Fibroblast of skin of back (primary cell): ENCODE results near the gene DMRTC2.
A peak's percentile ranks its signal among the peaks of the same experiment; 100 is the strongest.

ENCODE experiments used
- DNase-seq: peaks from one replicate; pipeline ENCODE4 v3.0.0-alpha.2; 2013

DMRTC2 gene

DNA sequence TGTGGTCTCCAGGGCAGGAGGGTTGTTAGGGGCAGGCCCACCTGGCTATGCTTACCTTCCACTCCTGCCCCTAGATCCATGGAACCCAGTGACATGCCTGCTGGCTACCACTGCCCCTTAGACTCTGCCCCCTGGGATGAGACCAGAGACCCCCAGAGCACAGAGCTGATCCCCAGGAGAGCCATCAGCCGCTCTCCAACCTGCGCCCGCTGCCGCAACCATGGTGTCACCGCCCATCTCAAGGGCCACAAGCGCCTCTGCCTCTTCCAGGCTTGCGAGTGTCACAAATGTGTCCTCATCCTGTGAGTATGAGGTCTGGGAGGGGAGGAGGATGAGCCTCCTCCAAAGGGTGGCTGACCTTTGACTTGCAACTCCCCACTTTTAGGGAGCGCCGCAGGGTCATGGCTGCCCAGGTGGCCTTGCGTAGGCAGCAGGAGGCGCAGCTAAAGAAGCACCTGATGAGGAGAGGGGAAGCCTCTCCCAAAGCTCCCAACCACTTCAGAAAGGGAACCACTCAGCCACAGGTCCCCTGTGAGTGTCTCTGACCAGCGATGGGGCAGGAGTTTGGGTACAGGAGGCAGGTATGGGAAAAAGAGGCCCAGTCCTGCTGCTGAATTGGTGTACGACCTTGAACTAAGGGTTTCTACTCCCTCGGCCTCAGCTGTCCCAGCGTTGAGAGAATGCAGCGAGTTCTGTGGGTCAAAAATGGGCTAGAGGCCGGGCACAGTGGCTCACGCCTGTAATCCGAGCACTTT is 2.7 kb downstream of the DMRTC2 start:
- no peak for DNase-seq

DNA sequence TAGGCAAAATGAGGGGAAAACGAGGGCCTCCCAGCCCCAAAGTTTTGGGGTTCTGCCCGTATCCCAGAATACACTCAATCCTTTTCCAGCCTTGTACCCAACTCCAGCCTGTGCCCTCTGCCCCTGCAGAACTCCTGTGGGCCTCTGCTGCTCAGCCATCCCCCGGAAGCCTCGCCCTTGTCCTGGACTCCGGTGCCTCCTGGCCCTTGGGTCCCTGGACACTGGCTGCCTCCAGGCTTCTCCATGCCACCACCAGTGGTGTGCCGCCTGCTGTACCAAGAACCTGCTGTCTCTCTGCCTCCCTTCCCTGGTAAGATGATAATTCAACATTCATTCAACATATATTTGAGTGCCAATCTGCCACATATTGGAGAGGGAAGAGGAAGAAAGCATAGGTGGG is 3.8 kb downstream of the DMRTC2 start:
- no peak for DNase-seq

DNA sequence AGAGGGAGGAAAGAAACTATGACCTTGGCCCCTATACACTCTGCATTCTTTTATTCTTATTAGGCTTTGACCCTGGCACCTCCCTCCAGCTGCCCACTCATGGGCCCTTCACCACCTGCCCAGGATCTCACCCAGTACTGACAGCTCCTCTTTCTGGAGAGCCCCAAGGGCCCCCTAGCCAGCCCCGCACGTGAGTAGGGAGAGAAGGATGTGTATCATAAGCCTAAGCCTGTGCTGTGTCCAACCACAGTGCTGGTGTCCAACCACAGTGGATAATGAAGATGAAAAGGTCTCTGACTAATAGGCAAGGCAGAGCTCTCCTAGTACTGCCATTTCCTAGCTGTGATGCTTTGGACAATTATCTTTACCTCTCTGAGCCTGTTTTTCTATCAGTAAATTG is 4.2 kb downstream of the DMRTC2 start:
- no peak for DNase-seq

DNA sequence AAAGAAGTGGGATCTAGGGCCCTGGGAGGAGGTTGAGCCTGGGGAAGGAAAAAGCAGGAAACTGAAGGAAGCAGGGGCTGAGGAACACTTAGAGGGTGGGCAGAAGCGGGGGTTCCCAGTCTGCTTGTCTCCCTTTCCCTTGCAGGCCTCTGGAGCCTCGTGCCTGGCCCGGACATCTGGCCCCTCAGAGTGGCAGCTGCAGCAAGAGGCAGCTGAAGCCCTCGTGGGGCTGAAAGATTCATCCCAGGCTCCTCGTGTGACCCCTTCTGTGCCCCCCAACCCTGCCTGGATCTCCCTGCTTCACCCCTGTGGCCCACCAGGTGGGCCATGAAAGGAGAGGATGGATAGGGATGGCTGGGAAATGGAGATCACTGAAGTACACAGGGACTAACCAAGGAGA is 5.5 kb downstream of the DMRTC2 start:
- DNase-seq: no peak

DNA sequence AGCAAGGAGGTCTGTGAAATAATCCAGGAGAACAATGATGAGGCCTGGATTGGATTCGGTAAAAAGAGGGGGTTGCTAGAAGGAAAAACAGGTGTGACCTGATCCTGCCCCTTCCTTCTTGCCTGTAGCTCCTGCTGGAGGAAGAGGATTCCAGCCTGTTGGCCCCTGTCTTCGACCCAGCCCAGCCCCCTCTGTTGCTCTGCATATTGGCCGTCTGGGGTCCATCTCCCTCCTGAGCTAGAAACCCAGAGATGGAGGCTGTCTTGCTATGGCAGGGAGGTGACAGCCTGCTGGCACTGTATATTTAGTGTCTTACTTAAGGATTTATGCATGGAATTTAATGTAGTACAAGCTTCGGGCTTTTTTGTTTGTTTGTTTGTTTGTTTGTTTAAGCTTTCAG is 6.6 kb downstream of the DMRTC2 start:
- DNase-seq: no peak

DNA sequence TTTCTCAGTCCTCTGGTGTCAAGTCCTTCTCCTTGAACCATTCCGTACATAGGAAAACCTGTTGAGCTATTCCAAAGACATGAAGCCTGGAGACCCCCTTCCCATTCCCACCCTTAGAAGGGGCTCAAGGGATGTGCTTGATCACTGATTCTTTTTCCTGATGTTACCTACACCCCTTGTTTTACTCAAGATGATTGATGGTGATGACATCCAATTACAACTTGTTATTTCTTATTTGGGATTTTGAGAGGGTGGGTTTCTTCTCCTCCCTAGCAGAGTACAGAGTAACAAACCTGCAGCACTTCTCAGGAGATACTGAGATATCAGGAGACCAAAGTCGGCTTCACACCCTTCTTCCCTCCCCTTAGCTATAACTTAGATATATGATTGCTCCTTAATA is 8.5 kb downstream of the DMRTC2 start:
- DNase-seq: no peak

DNA sequence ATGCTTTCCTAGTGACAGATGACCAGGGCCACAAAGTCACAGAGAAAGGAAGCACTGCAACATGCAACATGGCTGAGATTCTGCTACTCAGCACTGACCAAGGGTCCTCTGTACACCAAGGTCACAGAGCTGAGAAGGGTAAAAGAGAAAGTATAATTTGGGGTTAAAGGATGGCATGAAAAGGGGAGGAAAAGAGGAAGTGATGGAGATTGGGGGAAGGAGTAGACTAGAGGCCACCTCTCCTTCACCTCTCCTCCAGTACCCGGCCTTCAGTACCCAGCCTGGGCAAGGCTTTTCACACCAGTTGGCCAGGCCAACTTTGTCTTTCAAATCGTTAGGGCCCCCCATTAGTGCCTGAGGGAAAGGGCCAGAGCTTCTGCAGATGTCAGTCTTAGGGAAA is 8.9 kb downstream of the DMRTC2 start:
- DNase-seq: no peak

DNA sequence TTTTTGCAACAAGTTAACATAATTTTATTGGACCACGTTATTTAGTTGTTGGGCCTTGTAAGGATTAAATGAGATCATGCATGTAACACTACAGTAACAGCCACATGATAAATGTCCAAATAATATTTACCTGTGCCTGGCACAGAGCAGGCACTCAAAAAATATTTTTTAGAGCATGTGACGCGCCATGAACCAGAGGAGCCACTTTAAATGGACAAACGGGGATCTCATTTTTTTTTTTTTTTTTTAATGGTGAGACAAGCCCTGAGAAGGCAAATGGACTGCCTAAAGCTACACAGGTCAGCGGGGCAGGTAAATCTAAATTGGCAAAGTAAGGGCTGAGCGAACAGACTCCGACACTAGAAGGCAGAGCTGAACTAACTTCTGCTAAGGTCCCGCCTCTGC is 14.4 kb downstream of the DMRTC2 start:
- DNase-seq: no peak

DNA sequence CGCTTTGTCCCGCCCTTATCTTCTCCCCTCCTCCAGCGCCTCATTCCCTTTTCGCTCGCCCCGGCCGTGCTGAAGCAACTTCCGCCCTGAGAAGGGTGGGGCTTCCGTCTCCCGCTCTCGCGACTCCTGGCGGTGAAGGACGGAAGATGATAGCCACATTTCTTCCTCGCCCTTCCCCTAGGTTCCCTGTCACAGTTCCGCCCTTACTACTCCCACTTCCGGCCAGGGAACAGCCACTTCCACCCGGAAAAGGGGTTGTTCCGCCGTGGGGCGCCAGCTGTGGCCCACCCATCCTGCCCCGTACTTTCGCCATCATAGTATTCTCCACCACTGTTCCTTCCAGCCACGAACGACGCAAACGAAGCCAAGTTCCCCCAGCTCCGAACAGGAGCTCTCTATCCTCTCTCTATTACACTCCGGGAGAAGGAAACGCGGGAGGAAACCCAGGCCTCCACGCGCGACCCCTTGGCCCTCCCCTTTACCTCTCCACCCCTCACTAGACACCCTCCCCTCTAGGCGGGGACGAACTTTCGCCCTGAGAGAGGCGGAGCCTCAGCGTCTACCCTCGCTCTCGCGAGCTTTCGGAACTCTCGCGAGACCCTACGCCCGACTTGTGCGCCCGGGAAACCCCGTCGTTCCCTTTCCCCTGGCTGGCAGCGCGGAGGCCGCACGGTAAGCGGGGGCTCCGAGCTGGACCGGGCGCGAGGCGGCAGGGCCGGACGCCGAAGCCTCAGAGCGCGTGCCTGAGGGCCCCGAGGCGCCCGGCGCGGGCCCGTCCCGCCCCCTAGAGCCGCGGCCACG is 15.0 kb downstream of the DMRTC2 start, which contains the start of gene RPS19:
Gene RPS19 (plus strand): TSS at position 638 of the 801 bp plus-strand sequence. CDS start 520 bp downstream, outside the sequence.
- DNase-seq: peak; percentile 98

DNA sequence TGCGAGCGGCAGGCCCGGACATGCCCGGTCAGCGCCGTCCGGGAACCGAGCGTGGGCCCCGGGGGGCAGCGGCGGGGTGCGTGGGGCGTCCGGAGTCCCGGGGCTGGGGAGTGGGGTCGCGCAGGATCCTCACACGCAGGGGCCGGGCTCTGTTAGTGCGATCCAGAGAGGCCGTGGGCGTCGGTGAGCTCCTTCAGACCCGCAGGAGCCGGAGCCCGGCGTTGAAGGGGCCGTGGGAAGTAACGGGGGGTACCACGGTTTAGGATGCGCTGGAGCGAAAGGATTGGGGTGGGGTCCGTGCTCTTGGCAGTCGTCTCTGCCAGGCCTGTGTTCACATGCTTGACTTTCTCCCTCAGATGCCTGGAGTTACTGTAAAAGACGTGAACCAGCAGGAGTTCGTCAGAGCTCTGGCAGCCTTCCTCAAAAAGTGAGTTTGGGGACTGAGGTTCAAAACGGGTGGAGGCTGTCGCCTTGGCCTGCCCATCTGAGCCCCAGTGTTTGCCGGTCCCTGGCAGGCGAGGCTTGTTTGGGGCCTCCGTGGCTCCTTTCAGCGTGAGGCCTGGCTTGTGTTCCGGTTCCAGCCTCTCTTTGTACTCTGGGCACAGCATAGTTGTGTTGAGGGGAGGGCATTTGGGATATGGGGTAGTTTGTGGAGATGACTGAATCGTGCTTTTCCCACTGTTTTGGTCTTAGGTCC is 15.7 kb downstream of the DMRTC2 start:
- DNase-seq: no peak

DNA sequence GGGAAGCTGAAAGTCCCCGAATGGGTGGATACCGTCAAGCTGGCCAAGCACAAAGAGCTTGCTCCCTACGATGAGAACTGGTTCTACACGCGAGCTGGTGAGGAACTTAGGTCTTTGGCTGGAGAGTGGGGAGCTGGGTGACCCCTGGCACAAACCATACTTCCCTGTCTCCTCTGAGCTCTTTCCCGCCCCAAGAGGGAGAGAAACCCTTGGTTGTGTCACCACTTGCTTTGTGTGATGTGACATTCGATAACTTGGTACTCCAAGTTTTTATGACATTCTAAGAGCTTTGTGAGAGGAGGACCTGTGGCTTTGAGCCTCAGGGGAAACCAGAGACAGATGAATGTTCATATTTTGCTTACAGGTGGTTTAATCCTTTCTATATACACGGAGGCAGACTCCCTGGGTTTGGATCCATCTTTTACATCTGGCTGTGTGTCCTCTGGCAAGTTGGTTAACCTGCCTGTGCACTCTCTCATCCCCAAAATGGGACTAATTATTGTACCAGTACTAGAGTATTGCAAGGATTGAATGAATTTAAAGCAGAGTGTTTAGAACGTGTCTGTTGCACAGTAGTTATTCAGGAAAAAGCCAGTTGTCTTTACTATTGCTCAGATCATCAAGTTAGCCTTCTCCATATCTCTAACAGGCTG is 16.4 kb downstream of the DMRTC2 start:
- no peak for DNase-seq

DNA sequence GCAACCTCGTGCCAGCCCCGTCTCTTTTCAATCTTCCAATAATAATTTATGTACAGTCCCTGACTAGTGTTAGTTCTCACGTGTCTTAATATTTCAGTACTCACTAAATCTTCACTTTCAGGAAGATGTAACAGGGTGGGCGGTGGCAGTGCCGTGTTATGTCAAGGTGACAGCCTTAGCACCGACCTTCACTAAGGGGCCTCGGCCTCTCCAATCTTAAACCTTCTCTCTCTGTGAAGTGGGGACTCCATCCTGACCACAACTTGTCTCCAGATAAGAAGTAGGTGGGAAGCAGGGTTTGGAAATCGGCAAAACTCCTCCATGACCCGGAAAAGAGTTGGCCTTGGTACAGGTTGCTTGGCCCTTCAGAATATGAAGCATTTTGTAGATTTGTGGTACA is 17.0 kb downstream of the DMRTC2 start:
- no peak for DNase-seq

DNA sequence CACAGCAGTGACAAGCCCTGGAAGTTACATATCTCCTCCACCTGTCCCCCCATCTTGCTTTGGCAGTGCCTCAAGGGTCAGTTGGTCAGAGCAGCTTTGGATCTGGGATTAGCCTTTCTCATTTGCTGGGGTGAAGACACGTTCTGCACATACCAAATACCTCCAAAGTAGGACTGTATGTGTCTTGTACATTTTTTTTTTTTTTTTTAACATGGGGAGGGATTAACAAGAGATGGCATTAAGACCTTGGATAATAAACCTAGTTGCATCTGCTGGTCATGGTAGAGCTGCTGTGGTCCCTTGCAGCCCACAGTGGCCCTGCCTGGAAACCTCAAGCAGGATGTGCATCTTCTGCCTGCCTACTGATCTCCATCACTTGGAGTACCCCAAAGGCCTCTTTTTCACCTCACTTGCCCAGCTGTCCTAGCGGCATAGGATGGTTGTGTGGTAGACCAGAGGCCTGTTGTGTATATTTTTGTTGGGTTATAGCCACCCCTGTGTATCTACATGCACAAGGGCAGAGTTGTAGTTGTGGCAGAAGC is 17.7 kb downstream of the DMRTC2 start:
- no peak for DNase-seq

DNA sequence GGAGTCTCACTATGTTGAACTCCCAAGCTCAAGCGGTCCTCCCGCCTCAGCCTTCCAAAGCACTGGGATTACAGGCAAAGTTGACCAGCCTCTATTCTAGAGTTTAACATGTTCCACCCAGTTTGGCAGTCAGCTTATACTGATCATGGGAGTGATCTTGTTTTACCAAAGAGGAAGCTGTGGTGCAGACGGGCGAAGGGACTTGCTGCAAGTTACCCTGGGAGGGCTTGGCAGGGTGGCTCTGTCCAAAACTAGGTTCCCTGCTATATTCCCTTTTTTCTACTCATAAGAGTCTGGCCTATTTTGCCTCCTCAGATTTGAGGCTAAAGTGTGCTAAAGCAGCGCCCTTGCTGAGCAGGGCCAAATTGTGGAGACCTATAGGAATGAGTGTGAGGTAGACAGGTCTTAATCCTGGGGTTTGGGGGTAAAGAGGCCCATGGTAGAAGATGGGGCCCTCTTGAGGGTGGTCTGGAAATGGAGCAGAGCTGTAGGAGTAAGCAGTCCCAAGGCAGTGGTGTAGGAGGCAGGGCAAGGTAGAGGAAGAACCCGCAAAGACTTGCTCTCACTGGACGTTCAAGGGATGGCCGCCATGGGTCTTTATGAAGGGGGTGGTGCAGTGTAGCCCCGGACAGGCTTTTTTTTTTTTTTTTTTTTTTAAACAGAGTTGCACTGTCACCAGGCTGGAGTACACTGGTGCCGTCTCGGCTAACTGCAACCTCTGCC is 18.5 kb downstream of the DMRTC2 start:
- no peak for DNase-seq

DNA sequence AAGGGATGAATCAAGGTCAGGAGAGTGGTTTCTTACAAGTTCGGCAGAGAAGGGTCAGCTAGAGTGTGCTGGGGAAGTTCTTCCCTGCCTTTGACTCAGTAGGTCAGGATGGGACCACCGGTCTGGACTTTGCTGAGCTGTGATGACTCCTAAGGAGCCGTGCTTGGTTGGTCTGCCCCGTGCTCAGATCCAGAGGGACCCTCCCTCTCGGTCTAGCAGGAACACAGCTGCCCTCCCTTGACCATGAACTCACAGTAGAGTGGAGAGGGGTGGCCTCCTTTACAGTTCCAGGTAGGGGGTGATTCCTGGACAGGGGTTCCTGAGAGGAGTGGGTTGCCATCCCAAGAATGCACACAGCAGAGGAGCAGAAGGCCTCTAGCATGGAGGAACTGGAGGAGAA is 19.5 kb downstream of the DMRTC2 start:
- no peak for DNase-seq

DNA sequence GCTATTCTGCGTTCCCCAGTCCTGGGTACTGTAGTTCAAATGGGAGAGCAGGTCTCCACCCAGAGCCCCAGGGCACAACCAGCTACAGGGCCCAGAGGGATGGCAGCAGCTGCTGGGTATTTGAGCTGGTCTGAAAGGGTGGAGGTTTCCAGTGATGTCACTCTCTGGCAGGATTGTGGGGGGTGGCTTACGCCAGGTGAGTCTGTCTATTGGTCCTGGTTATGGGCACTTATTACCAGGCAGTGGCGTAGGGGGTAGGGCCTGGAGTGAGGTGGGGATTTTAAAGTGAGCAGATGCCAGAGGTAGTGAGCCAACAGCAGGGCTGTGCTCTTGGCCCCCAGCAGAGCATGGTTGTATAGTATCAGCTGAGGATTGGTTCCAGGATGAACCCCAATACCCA is 21.4 kb downstream of the DMRTC2 start:
- no peak for DNase-seq

DNA sequence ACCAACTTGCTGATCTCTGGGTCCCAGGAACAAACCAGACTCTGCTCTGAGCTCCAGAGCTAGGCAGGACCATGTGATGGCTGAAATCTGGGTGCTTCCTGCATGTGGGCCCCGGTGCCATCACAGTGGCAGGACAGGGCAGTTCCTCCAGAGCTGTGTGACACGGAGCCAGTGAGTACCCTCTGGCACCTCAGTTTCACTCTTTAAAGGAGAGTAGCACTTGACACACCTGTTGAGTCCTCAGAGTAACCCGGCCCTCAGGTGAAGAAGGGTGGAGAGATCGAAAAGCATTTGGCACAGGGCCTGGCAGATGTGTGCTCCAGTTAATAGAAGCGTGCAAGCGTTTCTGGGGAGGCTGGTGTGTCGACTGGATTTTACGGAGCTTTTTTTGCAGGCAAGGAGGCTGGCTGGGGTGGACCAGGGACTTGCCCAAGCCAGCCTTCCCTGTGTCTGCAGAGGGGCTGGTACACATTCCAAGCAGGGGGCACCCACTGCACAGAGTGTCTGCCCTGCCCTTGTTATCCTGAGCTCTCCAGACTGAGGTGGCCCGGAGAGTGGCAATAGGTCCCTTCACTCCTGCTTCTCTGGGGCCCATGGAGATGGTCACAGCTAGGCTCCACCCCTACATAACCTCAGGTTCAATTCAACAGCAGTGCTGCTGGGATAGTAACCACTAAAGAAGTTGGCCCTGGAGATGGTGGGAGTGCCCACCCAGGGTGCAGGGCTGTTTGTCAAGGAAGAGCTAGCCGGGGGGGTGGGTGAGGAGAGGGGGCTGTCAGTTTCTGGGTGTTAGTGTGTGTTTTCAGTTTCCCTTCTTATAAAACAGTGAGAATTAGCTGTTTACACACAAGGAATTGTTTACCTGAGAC is 23.5 kb downstream of the DMRTC2 start:
- no peak for DNase-seq

DNA sequence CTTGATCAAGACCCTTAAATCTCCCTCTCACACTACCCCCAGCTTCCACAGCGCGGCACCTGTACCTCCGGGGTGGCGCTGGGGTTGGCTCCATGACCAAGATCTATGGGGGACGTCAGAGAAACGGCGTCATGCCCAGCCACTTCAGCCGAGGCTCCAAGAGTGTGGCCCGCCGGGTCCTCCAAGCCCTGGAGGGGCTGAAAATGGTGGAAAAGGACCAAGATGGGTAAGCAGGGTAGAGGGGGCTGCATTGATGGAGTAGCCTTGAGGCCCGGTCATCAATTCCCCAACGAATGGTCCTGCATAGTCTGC is 24.1 kb downstream of the DMRTC2 start:
- DNase-seq: no peak

DNA sequence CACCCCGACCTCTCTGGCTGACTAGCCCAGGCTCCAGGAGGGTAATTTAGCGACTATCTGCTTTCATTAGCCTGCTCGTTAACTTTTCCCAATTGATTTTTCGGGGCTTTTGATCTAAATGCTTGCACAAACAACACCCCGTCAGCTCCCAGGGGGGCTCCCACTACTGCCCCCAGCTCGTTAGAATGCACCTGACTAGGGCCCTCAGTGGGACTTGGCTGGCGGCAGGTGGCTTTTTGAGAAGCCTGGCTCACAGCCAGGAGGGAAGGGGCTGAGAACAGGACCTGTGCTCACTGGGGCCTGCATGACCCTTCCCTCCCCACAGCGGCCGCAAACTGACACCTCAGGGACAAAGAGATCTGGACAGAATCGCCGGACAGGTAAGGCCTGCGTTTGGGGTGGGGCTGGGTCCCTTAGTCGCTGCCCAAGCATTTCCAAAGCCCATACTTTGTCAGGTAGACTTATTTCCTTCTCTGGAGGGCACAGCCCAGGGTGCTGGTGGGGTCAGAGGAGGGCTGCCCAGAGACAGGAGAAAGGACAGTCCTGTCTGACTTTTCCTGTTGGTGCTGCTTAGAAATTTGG is 24.6 kb downstream of the DMRTC2 start:
- no peak for DNase-seq

DNA sequence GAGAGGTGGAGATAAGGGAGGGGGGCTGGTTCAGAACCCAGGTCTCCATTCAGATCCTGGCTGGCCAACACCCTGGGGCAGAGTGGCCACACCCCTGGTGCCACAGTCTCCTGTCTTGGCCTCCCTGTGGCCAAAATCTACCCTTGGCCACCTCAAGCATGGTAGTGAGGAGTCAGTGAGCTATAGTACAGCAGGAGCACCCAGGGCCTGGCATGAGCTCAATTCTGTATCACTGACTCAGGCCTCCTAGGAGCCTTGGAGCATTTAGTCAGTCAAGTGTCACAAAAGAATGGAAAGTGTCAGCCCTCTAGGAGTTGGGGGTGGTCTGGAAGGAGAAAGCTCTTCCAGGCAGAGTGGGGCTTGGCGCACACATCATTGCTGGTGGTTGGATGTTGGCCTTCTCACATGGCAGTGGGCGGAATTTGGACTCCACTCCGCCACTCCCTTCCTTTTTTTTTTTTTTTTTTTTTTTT is 25.6 kb downstream of the DMRTC2 start:
- peak; percentile 41 for DNase-seq
